Activated T-cell treated with anti-CD3 and anti-CD28 coated beads, Interleukin-2, amount 50 U/mL, for 1 hour (primary cell): ENCODE measurements around the gene SHQ1.
"Not testable (repeated sequence)": the region's sequence is repeated elsewhere in the genome, so short reads cannot be mapped to it uniquely, and the experiment has no call there.

Experiments used
- DNase-seq: peaks from one replicate; pipeline ENCODE4 v3.0.0-alpha.2; 2020

Gene SHQ1

GRCh38 chr3:72798552-72799195 is 49.6 kb downstream of the SHQ1 start:
- no peak for DNase-seq

- DNase-seq = no peak
Observed at GRCh38 chr3:72797773-72798543, 50.3 kb downstream of the SHQ1 start.

GRCh38 chr3:72794079-72794478 is 54.2 kb downstream of the SHQ1 start:
- DNase-seq = no peak

DNA sequence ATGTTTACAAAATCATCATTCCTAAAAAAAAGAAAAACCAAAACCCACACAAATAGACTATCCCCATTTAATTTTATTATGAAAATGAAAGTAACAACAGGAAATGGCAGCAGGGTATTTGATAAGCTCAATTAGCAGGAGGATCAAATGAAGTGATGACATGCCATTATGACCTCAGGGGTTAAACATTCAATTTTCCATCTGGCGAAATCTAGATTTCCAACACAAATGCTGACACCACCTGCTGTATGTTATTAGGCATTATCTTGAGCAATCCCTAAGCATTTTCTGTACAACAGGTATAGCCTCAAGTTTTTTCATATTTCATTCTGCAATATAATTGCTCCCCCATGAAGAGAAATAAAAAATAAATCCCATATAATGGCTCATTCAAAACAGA is 57.1 kb downstream of the SHQ1 start:
- no peak for DNase-seq

DNA sequence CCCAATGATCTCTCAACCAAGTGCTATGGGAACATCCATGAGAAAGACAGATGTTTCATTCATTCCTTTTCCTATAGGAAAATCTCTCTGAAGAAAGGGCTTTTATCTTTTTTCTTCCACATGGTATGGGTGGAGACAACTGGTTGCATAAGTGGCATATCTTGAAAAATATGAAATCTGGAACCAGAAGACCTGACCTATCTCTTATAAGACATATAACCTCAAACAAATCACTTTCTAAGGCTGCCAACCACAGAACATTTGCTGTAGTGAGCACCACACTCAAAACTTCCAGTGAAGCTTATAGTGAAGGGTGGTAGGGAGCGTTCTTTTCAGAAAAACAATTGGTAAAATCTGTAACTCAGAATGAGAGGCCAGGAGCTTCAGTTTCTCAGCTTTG is 58.5 kb downstream of the SHQ1 start:
- no peak for DNase-seq

DNA sequence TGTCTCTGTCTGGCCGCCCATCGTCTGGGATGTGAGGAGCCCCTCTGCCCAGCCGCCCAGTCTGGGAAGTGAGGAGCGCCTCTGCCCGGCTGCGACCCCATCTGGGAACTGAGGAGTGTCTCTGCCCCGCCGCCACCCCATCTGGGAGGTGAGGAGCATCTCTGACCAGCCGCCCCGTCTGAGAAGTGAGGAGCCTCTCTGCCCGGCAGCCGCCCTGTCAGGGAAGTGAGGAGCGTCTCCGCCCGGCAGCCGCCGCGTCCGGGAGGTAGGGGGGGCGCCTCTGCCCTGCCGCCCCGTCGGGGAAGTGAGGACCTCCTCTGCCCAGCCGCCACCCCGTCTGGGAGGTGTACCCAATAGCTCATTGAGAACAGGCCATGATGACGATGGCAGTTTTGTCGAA is 60.0 kb downstream of the SHQ1 start:
- not testable (repeated sequence) for DNase-seq

- DNase-seq = no peak
Observed at GRCh38 chr3:72786668-72787067, 61.6 kb downstream of the SHQ1 start.

- DNase-seq = no peak
Observed at GRCh38 chr3:72784226-72784625, 64.0 kb downstream of the SHQ1 start.

DNA sequence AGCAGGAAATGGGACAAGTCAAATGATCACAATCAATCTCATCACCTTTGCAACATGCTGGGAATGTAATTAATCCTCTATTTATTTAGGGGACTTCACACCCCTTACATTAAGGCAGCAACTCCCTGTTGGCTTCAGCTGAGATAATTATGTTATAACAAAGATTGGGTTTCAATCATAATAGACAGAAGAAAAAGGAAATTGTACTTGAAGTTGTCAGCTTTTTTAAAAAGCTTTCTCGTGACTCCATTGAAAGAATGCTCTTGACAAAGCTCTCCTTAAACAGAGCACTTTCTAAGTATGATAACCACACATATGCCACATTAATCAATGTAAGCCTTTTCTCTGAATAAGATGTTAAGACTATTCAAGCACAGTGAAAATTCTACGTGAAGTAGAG is 65.7 kb downstream of the SHQ1 start:
- no peak for DNase-seq

DNA sequence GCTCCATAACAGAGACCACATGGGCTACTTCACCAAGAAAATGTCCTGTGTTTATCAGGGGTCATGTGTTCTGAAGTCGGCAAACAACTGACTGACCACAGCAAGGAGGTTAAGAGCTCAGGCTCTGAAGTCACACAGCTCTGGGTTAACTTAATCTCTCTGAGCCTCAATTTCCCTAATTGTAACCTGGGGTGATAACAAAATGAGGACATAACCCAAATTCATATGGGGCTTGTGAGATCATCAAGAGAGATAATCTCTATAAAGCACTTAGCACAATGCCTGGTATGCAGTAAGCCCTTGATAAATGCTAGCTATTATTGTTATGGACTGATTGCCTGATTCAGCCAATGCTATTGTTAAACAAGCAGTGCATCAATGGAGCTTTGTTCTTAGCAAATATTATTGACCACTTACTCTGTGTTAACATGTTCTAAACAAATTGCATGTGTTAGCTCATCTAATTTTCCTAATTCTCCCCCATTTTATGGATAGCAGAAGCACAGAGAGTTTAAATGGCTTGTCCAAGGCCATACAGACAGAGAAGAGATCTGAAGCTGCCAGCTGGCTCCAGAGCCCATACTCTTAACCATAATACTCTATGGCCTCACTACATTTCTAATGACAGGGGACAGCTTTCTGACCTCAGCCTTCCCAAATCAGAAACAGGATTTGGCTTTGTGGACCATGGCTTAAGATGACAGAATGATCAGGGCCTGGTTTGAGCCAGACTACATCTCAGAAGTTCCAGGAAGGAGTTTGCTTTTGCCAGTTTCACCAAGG is 78.3 kb downstream of the SHQ1 start:
- no peak for DNase-seq

DNA sequence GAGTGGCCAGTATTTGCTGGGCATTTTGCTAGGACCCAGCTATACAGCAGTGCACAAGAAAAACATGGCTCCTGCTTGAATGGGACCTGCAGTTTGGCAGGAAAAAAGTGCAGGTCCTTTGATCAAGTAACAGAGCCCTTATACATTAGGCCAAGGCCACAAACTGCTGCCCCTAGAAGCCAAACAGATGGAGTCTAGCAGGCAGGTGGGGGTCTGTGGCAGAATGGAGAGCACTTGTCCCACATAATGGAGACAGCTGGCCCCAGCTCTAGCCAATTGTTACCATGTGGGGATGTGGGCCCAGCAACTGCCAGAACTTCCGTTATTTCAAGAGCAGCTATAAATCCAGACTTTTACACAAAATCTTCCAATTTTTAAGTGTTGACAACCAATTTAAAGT is 79.3 kb downstream of the SHQ1 start:
- no peak for DNase-seq

- no peak for DNase-seq
Observed at GRCh38 chr3:72768481-72768880, 79.8 kb downstream of the SHQ1 start.

GRCh38 chr3:72768006-72768441 is 80.2 kb downstream of the SHQ1 start:
- DNase-seq = no peak

DNA sequence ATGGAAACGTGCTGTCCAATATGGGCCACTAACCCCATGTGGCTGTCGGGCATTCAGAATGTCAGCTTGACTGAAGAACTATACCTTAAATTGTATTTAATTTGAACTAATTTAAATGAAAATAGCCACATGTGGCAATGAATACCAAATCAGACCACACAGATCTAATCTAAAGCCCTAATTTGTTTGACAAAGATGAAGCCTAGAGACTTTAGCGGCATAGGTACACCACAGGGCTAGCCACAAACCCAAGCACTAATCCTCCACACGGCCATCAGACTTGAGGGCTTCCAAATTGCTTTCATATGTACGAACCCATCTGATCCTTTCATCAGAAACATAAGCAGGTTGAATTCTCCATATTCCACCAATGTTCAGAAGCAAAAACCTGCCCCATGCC is 81.4 kb downstream of the SHQ1 start:
- DNase-seq = no peak

DNA sequence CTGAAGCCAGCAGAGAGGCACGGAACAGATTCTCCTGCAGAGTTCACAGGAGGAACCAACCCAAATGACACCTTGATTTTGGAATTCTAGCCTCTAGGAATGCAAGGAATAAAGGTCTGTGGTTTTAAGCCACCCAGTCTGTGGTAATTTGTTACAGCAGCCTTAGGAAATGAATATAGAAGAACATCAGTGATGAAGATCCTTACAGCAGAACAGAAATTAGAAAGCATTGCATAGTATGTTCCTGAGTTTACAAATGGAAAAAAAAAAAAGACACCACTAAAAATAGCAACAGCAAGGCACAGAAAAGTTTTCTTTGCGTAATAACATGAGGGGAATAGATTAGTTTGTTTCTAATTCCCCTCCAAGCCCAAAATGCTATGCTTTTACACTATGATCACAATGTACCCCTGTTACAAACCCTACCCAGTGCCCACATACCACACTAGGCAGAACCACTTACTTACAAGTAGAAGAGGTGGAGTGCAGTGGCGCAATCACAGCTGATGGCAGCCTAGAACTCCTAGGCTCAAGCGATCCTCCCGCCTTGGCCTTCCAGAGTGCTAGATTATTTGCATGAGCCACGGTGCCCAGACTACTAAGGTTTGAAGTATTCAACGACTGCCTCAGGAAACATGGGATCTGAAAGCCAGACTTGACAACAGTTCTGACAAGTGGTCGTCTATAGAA is 84.3 kb downstream of the SHQ1 start:
- no peak for DNase-seq

- no peak for DNase-seq
Observed at GRCh38 chr3:72761410-72761809, 86.8 kb downstream of the SHQ1 start.

DNA sequence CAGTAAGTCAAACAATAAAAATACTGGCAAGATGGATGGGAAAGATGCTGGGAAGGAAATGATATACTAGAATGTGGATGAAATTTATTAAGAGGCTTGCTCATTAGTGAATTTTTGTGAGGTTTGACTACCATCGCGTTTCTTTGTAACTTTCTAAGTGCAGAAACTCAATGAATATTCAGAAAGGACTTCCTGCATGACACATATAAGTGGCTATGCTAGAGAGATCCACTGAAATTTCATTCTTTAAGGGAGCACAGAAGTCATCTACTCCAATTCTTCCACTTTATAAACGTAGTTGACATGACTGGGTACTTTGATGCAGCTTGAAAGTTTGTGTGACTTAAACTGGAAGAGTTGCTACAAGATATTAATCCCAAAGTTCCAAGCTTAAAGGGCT is 88.0 kb downstream of the SHQ1 start:
- DNase-seq = no peak

GRCh38 chr3:72756900-72757299 is 91.3 kb downstream of the SHQ1 start:
- DNase-seq = no peak

DNA sequence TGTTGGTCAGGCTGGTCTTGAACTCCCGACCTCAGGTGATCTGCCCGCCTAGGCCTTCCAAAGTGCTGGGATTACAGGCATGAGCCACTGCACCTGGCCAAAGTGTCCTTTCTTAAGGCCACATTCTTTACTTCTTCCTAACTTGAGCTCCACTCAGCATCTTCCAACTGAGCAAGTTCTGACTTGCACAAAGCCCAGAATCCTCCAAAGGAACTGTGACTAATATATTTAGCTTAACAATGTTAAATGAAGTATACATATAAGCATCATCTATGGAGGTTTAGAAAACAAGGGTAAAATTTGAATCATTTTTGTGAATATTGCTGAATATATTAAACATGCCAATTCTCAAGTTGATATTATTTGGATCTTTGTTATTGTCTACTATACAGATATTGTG is 93.7 kb downstream of the SHQ1 start:
- DNase-seq = no peak

- DNase-seq = no peak
Observed at GRCh38 chr3:72753495-72753894, 94.8 kb downstream of the SHQ1 start.

- no peak for DNase-seq
Observed at GRCh38 chr3:72750405-72750965, 97.8 kb downstream of the SHQ1 start.

- DNase-seq = no peak
Observed at GRCh38 chr3:72748659-72749058, 99.6 kb downstream of the SHQ1 start.
